Activated effector memory CD4-positive, alpha-beta T cell treated with anti-CD3 and anti-CD28 coated beads, Interleukin-2, amount 50 U/mL, for 16 hours (primary cell): Measurements from ENCODE around the gene THOP1.

Experiments
- DNase-seq: peaks from one replicate; pipeline ENCODE4 v3.0.0-alpha.2; 2020

The THOP1 gene

DNA sequence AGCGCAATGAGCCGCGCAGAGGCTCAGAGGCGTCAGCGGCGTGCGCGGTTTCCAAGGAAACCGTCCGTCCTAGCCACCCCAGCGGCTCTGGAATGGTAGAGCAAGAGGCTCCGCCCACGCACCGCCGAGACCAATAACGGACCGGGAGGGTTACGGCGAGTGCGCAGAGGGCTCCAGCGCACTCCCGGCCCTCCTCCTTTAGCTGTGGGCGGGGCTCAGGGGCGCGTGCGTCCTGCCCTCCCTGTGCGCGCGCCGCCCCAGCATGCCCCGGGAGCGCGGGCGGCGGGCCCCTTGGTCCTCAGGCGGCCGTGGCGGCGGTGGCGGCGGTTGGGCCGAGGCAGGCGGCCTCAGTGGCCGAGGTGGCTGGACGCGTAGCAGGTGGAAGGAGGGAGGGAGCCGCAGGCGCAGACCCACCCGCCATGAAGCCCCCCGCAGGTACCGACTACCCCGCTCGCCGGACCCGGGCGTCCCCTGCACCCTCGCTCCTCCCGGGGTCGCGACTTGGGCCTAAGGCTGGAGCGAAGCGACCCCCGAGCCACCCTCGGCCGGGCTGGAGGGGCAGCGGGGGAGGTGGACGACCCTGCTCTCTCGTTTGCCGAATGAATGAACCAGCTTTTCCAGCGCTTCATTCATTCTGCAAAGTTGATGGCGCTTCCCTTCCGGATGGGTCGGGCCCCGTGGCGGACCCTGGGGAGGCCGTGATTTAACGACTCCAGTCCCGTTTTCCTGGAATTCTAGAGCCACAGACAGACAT lies at the start of gene THOP1:
THOP1 (plus strand) TSS at position 260 of the 754 bp plus-strand sequence; CDS start at position 420, 160 bp downstream.
- peak; percentile 100 for DNase-seq

DNA sequence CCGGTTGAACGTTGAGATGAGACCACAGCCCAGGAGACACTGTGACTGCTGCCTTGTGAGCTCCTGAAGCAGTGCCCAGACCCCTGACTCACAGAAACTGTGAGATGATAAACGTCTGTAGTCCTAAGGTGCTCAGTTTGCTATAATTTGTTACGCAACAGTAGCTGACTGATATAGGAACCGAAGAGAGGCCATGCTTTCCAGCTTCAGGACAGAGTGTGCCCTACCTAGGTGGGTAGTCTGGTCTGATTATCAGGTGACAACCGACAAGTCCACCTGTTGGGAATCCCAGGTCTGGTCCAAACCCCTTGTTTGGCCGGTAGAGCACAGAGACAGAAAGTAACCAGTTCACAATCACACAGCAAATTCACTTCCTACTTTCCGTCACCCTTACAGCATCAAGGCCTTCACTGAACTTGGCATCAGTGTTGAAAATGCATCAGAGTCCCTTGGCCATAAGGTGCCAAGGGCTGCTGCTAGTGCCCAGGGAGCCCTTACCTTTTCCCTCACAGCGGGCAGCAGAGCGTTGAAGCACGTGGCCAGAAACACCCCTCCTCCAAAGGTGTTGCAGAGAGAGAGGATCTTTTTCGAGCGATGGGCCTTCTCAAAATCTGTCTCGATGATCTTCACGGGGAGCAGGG lies 48.6 kb upstream of the THOP1 start:
- no peak for DNase-seq

DNA sequence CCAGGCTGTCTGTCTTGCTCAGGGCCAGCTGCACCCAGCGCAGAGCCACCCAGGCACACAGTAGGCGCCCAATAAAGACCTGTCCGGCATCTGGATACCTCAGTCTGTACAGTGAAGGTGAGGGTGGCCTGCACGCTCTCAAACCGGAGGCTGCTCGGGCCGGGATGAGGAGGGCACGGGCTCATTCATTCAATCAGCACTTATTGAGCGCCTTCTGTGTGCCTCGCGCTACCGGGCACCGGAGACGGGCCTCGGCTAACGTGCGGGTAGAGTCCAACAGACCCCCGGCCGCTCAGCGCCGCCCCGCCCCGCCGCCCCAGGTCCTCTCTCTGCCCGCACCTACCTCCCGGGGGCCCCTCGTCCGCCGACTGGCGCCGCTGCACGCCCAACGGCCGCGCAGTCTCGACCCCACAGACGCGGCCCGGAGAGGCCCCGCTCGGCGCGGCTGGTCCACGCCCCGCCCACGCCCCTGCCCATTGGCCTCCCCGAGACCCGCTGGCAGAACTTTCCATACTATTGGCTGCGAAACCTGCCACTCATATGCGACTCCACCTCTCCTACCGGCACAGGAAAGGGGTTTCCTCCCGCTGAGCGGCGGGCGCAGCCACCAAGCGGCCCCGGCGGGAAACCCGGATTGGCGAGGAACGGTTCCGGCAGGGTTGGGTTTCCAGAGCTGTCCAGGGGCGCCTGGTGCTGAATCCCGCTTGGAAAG lies 45.5 kb upstream of the THOP1 start, which contains the start of gene SLC39A3:
SLC39A3 (minus strand) TSS at position 416 of the 712 bp plus-strand sequence. CDS start 2,760 bp downstream, outside the sequence.
- DNase-seq = peak; percentile 99

DNA sequence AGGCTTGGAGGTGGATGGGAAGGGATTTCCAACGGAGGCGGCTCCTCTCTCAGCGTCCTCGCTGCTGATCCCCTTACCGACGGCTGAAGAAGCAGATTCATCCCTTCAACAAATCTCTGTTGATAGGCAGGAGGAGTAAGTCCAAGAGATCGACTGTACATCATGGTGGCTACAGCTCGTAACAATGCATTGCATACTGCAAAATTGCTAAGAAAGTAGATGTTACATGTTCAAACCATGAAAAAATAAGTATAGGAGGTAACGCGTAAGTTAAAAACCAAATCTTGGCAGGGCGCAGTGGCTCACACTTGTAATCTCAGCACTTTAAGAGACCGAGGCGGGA lies 45.0 kb upstream of the THOP1 start:
- no peak for DNase-seq

DNA sequence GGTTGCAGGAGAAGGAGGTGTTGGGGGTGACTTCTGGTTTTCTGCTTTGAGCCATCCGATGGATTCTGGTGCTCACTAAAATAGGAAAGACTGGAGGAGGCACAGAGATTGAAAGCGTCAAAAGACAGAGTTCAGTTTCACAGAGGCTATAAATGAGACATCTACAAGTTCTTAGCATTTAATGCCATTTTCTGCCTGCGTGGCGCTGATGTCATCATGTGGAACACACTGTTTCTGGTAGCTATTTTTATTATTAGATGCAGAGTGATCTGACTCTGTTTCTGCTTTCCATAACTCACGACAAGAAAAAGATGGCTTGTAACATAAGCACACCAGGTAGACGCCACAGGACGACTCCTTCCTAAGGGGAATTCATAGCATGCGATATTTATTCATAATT lies 42.2 kb upstream of the THOP1 start:
- DNase-seq = no peak

DNA sequence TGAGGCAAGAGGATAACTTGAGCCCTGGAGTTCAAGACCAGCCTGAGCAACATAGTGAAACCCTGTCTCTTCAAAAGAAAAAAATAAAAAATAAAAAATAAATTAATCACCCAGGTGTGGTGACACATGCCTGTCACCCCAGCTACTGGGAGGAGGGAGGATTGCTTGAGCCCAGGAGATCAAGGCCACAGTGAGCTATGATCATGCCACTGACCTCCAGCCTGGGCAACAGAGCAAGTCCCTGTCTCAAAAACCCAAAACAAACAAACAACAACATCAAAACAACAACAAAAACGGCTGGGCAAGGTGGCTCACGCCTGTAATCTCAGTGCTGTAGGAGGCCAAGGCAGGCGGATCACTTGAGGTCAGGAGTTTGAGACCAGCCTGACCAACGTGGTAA lies 41.2 kb upstream of the THOP1 start:
- no peak for DNase-seq

DNA sequence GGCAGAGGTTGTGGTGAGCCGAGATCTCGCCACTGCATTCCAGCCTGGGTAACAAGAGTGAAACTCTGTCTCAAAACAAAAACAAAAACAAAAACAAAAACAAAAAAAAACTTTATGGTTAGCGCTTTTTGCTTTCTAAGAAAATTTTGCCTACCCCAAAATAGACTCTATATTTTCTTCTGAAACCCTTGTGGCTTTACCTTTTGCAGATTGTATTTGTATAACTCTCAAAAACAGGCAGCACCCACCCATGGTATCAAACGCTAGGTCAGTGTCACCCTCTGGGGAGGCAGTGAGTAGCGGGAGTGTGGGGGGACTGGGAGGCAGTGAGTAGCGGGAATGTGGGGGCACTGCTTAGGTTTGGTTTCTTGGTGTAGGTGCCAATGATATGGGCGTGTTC lies 38.0 kb upstream of the THOP1 start:
- DNase-seq = no peak

DNA sequence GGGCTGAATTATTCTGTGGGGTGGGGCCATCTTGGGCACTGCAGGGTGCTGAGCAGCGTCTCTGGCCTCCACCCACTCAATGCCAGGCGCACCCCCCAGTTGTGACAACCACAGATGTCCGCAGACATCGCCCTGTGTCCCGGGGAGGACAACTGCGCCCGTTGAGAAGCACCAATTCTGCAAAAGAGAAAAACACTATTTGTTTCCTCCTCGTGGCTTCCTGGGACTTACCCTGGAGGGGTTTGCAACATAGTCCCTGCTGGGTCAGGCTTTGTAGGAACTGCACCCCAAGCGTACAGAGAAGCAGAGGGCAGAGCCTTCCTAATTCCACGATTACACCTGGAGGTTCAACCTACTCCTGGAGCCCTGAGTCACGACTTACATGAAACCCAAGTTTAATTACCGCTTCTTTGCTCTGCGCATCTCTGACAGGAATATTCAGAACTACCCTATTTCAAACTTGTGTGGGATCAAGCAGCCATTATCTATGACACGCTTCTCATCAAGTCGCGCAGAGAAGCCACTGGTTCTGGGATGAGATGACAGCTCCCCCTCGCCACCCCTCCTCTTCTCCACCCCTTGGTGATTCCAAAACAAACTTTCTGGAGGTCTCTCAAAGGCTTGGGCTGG lies 34.4 kb upstream of the THOP1 start:
- no peak for DNase-seq

DNA sequence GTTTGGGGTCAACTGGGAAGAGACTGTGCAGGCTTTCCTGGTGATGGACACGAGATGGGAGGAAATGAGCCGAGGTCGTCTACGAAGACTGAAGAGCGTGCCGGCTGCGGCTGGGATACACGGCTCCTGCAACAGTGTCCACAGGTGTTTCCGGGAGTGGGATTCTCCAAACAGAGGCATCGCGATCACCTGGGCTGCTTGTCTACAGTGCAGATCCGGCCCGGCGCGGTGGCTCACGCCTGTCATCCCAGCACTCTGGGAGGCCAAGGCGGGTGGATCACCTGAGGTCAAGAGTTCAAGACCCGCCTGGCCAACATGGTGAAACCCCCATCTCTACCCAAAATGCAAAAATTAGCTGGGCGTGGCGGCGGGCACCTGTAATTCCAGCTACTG lies 33.9 kb upstream of the THOP1 start:
- no peak for DNase-seq

DNA sequence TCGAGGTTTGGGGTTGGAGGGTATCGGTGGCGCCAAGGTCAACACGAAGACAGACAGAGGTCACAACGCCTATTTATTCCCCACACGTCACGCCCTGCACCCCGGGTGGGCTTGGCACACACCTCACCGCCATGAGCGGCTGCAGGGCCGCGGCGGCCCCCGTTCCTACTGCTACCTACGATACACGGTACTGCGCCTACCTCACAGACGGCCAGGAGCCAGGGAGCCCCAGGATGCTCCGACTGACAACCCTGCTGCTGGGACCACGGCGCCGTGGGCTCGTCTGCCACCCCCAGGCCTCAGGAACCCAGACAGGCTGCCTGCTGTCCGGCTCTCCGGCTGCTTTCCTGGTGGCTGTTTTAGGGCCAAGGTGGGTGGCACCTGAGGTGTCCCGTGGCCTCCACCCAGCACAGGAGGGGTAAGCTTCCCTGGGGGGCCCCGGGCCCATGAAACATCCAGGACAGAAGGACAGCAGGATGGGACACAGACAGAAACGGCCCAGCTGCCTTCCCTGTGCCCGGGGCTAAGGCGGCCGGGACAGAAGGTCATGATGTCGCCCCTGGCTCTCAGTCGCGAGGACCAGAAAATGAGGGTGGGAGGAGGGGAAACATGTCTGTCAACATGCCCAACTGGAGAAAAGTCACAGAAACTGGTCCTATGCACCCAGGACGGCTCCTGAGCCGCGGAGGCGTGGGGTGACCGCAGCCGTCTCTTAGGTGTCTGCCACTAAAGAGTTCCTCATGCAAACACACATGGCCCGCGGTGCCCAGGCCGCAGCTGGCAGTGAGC lies 30.4 kb upstream of the THOP1 start:
- DNase-seq = no peak

DNA sequence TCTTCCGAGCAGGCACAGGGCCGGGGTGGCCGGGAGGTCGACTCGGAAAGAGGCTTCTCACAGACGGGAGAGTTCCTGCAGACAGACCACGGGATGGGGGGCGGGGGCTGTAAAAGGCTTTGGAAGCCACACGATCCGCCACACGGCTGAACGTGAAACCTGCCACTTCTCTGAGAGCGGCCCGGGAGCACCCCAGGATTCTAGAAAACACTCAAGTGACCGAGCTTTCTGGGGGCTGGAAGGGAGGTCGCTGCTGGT lies 29.9 kb upstream of the THOP1 start:
- no peak for DNase-seq

DNA sequence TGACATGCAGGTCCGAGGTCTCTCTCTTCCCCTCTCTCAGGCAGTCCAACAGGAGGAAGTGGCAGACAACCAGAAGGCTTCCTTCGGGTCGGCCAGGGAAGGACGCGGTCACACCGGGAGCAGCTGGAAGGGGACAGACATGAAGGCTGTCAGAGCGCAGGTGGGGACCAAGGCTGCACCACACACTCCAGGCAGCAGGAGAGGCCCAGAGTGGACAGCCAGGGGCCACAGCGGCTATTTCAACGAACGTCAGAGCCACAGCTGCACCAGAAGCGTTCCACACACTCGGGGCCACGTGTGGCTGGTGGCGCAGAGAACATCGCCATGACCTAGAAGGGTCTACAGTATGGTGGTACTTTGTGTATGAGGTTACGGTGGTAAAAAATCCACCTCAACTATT lies 29.5 kb upstream of the THOP1 start:
- no peak for DNase-seq

DNA sequence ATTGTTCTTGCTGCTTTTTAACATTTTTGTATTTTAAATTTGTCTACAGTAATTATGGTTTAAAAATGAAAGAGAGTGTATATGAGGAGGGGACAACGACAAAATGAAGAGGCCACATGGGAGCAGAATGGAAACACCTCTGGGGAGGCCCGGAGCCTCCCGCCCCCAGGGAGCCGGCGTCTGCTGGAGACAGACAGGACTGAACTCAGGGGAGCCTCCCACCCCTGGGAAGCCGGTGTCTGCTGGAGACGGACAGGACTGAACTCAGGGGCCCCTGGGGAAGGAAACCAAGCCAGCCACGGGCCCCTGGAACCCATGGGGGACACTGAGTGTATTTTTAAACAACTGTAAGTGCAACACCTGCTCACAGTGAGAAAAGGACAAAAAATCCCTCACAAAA lies 28.8 kb upstream of the THOP1 start:
- DNase-seq = no peak

DNA sequence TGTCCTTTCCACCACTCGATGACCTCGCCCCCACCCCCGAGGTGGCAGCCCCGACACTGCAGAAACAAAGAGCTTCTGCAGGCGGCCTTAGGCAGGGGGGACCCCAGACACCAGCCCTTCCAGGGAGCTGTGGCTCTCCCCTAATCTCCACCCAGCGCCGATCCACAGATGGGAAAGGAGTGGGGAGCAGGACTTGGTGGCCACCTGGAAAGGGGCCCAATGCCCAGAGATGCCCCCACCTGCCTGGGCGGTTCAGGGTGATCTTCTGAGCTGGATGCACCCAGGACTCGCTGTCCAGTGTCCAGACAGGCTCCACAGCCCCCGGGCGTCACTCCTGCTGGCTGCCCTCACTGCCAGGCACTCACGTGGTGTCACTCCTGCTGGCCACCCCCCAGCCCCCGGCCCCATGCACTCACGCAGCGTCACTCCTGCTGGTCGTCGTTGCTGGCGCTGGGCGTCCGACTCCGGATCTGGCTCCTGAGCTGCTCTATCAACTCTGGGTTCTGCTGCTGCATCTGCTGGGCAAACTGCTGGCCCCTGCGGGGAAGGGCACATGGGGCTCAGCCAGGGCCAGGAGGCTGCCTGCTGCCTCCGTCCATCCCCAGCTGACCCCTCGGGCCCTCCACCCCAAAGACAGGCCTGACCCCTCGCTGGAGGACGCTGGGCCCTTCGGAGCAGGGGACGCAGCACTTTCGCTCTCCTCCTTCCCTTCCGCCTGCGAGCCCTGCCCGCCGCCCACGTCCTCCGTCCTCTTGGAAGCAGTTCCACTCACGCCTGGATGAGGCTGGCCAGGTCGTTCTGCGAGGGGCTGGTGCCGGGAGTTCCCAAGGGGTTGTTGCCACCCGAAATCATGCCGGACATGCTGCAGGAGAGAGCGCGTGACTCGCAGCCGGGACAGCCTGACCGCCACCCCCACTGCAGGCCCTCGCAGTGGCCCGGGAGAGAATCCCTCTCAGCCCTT lies 28.1 kb upstream of the THOP1 start:
- DNase-seq = no peak

DNA sequence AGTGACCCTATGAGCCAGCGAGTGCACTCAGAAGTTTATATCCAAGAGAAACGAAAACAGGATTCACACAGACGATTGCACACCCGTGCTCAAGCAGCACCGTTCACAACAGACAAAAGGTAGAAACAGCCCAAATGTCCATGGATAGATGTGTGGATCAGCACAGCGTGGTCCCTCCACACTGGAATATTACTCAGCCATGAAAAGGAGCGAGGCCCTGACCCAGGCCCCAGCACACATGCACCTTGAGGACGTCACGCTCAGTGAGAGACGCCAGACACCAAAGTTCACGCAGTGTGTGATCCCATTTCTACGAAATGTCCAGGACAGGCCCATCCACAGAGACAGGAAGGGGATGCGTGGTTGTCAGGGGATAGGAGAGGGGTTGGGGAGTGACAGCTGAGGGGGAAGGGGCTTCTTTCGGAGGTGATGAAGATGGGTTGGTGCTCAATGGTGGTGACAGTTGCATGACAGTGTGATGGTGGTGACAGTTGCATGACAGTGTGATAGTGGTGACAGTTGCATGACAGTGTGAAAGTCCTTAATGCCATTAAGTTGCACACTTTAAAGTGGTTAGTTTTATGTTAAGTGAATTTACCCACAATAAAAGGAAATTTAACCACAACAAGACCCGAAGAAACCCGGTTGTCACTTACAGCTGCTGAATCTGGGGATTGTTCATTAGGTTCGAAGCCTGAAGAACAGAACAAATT lies 26.5 kb upstream of the THOP1 start:
- no peak for DNase-seq

DNA sequence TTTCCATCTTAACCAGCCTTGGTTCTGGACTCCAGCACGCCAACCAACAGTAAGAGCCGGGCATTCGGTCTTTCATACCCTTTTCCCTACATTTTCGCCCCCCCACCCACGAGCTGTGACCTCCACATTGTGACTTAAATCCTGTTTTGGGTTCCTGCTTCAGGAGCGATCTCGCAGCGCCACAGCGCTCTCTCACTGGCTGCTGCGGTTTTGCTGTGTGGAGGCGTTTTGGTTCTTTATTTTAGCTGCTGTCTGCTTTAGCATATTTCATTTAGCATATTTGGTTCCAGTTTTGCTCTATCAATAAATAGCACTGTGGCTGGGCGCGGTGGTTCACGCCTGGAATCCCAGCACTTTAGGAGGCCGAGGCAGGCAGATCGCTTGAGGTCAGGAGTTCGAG lies 25.9 kb upstream of the THOP1 start:
- DNase-seq = no peak

DNA sequence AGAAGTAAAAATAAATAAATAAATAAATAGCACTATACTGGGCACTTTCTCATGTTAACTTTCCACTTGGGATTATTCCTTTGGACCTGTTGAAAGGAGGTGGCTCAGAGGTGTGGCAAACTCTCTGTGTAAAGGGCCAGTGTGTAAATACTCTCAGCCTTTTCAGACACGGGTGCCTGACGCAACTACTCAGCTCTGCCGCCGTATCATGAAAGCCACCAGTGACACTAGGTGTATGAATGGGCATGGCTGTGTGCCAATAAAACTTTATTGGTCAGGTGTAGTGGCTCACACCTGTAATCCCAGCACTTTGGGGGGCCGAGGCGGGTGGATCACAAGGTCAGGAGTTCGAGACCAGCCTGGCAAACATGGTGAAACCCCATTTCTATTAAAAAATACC lies 25.3 kb upstream of the THOP1 start:
- no peak for DNase-seq

DNA sequence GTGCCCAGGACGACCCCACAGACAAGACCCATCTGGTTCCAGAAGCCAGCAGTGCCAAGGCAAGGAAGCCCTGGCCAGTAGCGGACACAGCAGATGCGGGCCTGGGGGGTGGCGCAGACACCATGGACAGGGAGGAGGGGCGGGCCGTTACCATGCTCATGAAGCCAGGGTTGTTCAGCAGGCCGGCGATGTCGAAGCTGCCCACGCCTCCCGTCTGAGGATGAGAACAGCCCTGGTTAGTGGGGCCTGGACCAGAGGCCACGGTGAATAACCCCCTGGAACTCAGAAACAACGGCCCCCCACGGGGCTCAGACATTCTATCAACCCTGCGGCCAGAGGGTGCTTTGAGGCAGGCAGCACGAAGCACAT lies 24.0 kb upstream of the THOP1 start:
- DNase-seq = no peak

DNA sequence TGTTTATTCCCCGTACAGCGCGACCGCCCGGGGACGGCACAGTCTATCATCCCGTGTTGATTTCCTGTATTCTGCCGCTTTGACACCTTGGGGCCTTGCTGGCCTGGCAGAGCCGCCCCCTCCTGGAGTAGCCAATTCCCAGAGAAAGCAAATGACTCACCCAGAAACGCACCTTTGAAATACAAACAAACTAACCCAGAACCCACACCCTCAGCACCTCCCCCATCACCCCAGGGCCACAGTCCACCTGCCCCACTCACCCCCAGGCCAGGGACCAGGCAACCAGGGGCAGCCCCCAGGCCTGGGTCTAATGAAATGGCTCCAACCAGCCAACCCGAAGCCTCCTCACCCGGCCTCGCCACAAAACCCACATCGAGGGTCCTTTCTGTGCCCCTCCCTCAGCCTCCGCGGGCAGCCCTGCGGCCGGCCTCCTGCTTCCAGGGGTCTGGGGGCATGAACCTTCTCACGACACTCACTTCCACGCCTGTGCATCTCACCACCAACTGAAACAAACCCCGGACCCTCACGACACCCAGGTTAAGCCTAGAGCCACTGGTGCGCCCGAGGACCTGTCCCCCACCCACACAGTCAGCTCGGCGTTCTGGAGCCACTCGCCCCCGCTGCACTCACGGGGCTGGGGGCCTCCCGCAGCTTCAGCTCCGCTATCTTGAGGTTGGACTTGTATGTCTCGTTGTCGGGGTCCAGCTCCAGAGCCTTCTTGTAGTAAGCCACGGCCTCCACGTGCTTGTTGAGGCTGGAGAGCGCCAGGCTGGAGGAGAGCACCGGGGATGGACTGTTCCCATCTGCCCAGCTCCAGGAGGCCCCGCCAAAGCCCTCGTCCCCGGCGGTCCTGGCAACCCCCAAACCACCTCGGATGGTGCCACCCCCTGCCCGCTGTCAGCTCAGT lies 23.2 kb upstream of the THOP1 start:
- DNase-seq = no peak
